SIG-M5 (cell line): Measurements from ENCODE around the gene ADORA2A.

Source experiments
- DNase-seq: peaks from one replicate; lab custom pipeline; 2025; lab: John Stamatoyannopoulos, UW

The ADORA2A gene

GRCh38 chr22:24433001-24433827 lies 5.8 kb downstream of the ADORA2A start:
- no peak for DNase-seq

DNA sequence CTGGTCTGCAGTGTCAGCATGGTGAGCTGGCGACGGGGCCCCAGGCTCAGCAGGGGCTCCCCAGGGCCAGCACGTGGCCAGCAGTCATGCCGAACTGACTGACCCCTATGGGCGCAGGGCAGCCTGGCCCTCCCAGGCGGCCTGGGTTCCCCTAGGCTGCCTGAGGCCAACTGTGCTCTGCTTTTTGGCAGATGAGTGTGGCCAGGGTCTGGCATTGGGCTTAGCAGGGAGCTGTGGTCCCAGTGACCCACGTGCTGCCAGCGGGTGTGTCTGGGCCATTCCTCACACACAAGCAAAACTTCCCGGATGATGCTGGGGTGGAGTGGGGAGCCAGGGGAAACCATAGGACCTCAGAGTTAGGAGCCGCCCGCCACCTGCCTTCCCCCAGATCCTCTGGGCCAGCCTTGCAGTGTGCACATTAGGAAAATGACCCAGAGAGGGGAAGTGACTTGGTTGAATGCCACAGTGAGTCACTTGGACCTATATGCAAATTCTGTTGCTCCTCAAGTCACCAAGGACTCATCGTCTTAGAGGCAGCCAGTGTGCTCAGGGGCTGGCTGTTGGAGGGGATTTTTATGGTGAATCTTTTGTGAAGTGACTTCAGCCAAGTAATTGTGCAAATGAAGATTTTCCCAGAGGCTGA lies 6.5 kb downstream of the ADORA2A start:
- peak; percentile 24 for DNase-seq

DNA sequence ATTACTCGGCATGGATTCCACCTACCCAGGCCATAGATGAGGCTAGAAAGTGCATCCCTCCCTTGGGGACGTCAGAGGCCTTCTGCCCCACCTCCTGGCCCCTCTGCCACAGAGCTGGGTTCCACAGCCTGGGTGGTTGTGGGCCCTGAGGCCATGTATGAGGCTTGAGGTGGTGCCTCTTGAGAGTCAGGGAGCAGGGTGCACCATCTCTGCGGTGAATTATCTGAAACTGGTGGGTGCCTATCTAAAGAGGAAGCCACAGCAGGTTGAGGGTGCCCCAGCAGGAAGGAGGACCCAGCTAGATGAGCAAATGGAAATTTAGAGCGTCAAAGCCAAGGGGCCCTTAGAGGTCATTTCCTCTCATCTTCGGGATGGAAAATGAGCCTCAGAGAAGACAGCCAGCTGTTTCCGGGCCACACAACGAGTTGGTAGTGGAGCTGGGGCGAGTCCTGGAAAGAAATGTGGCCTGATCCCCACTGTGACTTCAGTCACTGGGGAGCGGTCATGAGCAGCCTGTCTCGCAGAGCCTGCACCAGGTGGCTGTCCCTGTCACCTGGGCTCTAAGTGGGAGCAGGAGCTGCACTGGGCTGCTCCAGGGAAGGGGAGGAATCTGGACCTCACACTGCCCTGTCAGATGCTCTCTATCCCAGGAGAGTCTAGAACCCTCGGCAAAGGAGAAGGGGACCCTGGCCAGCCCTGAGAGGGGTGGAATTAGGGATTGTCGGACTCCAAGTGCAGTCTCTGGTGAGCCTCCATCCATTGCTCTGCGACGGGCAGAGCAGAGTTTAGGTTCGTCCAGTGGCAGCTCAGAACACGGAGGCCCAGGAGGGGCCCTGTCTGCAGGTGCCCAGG lies 7.3 kb downstream of the ADORA2A start:
- peak; percentile 83 for DNase-seq

GRCh38 chr22:24435323-24435645 lies 7.9 kb downstream of the ADORA2A start:
- DNase-seq, result no peak

DNA sequence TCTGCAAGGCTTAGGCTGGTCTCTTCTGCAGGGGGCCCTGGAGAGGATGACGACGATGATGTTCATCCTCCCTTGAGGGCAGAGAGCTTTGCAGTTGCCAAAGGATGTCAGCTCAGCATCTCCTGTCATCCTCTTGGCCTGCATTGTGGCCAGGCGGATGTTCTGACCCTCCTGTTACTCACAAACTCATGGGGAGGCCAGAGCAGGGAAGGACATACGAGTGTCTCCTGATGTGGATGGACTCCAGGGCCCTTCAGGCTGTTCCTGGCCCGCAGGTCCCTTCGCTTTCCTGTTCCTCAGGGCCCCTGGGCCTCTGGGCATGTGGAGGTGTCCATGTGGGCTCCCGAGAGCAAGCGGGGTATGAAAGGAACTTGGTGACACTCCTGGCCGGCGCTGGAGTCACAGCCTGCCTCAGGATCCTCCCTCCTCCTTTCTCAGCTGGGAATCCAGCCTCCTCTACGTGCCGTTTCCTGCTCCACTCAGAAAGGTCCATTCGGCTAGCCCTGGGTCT lies 8.5 kb downstream of the ADORA2A start:
- no peak for DNase-seq

DNA sequence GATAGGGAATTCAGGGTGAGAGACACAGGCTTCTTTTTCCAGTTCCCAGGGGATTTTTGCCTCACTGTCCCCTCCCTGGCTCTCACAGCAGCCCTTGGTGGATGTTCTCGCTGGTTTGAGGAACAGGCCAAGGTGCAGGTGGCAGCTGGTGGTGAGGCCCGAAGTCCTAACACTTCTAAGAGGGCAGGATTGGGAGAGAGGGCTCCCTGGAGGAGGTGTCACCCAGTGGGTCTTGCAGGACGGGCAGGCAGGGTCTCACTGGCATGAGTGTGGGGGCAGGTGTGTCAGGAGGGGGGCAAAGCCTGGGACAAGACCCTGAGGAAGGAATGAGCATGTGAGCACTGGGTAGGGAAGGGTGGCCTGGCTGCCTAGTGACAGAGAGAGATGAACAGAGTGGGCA lies 9.2 kb downstream of the ADORA2A start:
- no peak for DNase-seq

DNA sequence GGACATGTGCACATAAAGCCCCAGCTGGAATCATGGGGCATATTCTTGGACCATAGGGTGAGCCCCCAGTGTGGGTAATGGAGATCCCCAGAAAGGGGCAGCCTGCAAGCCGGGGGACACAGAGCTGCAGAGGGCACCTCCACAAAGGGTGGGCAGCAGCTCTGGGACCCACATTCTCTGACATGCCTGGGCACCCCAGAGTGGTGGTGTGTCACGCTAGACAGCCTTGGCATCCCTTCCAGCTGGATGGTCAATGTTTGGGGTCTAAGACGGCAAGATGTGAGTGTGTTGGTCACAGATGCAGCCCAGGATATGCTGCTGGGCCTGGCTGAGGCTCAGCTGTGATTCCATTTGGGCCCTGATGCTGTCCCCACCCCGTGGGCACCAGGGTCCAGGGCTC lies 9.7 kb downstream of the ADORA2A start:
- no peak for DNase-seq

GRCh38 chr22:24437741-24438328 lies 10.4 kb downstream of the ADORA2A start:
- DNase-seq, result no peak

GRCh38 chr22:24440270-24440717 lies 12.9 kb downstream of the ADORA2A start:
- no peak for DNase-seq

- no peak for DNase-seq
Measured at GRCh38 chr22:24440718-24441405, 13.5 kb downstream of the ADORA2A start.

- DNase-seq, result no peak
Measured at GRCh38 chr22:24441406-24442351, 14.3 kb downstream of the ADORA2A start.

DNA sequence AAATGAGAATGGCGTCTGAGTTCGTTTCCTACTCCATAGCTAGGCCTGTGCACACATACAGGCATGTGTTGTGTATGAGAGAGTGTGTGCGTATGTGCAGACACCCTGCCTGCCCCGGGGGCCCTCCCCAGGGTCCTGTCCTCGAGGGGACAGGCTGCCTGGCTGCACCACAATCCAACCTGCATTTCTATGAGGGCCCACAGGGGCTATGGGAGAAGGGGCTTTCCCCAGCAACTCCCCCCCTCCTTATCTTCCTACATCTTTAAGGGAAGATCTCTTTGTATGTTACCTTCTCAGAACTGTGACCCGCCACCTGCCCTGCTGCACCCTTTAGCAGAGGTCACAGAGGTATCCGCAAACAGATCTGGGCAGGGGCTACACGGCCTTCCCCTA lies 14.9 kb downstream of the ADORA2A start:
- DNase-seq, result no peak

DNA sequence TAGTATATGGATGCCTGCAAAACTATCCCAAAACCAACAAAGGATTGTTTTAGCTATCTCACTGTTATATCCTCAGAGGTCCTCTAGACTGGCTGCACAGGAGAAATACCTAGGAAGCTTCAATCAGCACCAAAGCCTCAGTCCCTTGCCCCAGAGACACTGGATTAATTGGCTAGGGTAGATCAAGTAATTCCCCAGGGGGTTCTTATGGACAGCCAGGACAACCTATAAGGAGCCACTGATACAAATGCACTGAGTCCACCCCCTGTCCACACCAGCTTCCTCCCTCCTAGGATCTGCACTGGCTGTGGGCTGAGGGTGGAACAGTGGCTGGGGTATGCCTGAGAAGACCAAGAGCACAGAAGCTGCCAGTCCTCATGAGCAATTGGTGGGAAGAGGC lies 16.3 kb downstream of the ADORA2A start:
- no peak for DNase-seq

DNA sequence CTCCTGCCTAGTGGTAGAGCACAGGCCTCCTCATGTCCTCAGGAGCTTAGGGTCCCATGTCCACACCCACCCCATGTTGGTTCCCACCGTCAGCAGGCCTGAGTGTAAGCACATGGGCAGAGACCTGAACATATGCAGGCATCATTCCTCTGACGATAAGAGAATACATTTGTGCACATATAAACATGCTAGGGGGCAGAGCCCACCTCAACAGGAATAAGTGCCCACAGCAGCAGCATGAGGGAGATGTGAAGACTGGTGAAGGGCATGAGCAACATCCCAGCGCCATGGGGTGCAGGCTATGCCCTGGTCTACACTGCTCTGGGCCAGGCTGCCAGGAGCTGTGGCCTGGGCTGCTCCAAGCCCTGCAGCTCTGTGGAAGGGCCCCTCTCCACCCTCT lies 16.9 kb downstream of the ADORA2A start:
- DNase-seq, result no peak

DNA sequence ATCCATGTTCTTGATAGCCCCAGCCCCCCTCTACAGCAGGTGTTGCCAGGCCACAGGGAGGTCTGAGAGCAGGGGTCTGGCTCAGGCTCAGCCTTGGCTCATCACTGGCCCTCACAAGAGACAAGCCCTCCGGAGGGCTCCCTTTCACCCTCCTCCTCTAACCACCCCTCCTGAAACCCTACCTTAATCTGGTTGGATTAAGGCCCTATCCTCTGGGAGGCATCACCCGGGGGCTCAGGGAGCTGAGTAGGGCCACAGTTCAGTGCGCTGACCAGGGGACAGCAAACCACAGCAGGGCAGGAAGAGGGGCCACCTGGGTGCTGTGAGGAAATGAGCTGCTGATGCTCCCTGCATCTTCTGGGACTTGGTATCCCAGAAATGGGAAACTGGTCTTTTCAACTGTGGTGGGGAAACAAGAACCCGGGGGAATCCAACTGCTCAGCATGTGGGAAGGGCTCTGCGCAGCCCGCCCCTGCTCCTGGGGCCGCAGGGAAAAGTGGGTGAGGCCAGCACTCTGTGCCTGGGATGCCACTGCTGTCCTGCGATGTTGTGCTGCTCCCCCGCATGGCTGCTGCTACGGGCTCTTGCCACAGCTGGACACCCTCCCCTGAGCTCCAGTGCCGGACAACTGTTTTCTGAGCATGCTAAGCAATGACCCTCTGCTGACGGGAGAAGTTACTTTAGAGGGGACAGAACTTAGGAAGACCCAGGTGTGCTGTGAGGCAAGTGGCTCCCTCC lies 17.5 kb downstream of the ADORA2A start:
- DNase-seq, result no peak

DNA sequence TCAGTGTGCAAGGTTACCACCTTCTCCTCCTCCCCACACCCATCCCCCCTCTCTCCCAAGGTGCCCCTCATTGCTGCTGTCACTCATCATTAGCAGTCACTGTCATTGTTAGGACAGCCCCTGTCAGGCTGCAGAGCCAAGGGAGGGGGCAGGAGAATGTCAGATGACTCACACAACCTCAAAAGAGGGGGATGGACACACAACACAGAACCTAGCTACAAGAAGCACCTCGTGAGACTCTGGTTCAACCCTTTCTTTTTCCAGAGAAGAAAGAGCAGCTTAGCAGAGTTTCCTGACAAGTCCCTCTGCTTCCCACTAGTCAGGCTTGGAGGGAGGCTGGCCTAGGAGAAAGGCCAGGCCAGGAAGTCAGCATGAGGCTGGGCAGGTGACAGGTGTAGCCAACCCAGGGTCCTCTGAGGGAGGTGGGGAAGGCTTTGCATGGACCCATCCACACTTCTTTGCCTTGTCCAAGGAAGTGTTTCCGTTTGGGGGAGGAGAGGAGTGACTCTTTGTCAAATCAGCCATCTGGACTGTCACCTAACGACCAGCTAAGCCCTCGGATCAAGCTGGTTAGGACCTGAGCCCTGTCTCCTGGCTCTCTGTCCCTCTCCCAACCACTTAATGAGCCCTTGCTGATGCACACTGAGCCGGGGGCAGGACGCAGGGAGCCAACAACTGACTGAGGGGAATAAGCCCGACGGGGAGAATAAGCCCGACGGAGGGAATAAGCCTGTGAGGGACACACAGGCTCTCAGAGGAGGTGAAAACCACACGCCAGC lies 18.3 kb downstream of the ADORA2A start:
- no peak for DNase-seq

DNA sequence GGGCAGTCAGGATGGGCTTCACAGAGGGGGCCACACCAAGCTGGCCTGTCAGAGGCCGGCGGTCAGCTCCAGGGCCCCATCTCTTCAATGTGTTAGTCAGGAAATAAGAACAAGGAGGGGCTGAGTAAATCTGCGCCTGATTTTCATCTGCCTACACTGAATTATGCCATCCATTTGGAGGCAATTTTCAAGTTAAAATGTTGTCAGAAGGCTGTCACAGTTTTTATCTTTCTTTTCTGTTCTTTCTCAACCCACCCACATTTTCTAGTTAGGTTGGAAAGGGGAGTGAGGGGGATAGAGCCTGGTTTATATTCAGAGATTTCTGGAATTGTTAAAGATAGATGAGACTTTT lies 18.8 kb downstream of the ADORA2A start:
- DNase-seq, result no peak

DNA sequence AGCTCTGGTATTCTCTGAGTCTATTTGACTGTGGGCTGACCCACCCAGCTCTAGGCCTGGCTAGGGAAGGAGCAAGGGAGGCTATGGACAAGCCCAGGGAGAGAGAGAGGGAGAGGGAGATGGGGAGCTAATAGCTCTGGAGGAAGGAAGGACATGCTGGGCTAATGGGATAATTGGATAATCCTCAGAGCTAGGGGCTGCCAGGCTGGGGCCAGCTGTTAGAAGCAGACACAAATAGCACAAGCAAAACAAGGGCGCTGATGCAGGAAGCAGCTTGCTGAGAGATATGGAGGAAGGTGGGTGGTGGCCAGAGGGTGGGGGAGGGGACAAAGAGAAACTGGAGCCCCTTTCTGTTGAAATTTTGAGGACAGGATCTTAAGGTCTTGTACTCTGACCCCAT lies 23.2 kb downstream of the ADORA2A start:
- DNase-seq, result no peak

DNA sequence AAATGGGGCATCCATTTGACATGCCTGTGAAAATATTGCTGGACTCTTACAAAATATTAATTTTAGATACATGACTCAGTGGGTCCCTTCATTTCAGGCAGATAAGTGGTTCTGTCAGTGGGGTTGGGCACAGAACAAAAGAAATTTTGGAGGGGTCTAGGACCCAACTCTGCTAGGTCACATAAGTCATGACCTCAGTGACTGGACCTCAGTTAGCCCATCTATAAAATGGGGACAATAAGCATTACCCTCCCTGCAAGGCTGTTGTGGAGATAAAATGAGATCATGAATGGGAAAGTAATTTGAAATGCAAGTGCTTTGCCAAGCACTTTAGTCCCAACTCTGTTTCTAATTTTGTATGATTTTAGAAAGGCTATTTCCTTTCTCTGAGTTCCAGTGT lies 23.8 kb downstream of the ADORA2A start:
- no peak for DNase-seq
